Measurements from ENCODE around the gene EMC7.

DNA sequence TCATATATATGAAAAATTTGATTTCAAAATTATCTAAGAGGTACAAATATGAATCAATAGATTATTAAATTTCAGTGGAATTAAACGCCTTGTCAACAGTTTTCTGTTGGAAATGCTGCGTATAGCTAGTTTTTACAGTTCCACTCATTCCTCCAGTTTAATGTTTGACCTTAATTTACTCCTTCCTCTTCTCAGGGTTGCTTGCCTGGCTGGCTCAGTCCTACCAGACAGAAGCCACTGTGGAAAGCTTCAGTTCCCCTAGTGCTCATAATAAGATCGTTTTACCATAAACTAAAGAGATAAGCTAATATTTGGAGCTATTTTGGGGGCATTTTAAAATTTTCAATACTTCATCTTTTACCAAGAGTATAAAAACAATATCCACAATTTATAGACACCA lies 22.8 kb downstream of the EMC7 start:
- TF ChIP-seq, protein P1, sequence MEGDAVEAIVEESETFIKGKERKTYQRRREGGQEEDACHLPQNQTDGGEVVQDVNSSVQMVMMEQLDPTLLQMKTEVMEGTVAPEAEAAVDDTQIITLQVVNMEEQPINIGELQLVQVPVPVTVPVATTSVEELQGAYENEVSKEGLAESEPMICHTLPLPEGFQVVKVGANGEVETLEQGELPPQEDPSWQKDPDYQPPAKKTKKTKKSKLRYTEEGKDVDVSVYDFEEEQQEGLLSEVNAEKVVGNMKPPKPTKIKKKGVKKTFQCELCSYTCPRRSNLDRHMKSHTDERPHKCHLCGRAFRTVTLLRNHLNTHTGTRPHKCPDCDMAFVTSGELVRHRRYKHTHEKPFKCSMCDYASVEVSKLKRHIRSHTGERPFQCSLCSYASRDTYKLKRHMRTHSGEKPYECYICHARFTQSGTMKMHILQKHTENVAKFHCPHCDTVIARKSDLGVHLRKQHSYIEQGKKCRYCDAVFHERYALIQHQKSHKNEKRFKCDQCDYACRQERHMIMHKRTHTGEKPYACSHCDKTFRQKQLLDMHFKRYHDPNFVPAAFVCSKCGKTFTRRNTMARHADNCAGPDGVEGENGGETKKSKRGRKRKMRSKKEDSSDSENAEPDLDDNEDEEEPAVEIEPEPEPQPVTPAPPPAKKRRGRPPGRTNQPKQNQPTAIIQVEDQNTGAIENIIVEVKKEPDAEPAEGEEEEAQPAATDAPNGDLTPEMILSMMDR (IDR thresholded peaks at IDR 0.05): no peak
- TF ChIP-seq POLR2A (IDR thresholded peaks at IDR 0.05): no peak
- TF ChIP-seq POLR2AphosphoS5 (IDR thresholded peaks at IDR 0.05): no peak

All from prostate gland (tissue), 2 donors.